Neural cell (in vitro differentiated cells): ENCODE measurements around the gene ZBP1. TPM values are rescaled to one million over a fixed set of nuclear protein-coding genes. Genes with fewer than 3 reads are reported as not detected.

ENCODE experiments used
- H2AFZ ChIP-seq: fragments of 200-600, 300-800 bp; sonication (generic), shearing (Covaris generic); 2 replicates; pipeline ENCODE4 v1.6.0; 2014; ENCODE audit warnings: low read depth, mild to moderate bottlenecking, antibody characterized with exemption, low read length, moderate library complexity
- H3F3A ChIP-seq: fragments of 200-600 bp; shearing (Covaris generic); 2 replicates; pipeline ENCODE4 v1.6.1; 2016; ENCODE audit warnings: mild to moderate bottlenecking, moderate library complexity, mixed read lengths, antibody characterized with exemption, low read length; ENCODE audit not compliant: insufficient read depth, poor library complexity, severe bottlenecking
- H3K27ac ChIP-seq: fragments of 200-600, 300-800 bp; sonication (generic), shearing (Covaris generic); 2 replicates; pipeline ENCODE4 v1.5.1; 2014; ENCODE audit warnings: mild to moderate bottlenecking, low read length, moderate library complexity
- H3K27me3 ChIP-seq: fragments of 300-800, 200-600 bp; sonication (generic), shearing (Covaris generic); 2 replicates; pipeline ENCODE4 v1.6.0; 2014; ENCODE audit warnings: mild to moderate bottlenecking, low read depth, low read length, moderate library complexity; ENCODE audit not compliant: insufficient read depth
- H3K36me3 ChIP-seq: fragments of 300-800, 200-600 bp; sonication (generic), shearing (Covaris generic); 2 replicates; pipeline ENCODE4 v1.5.1; 2014; ENCODE audit warnings: mild to moderate bottlenecking, antibody characterized with exemption, low read length, moderate library complexity; ENCODE audit not compliant: insufficient read depth
- H3K4me2 ChIP-seq: fragments of 300-800, 200-600 bp; sonication (generic), shearing (Covaris generic); 2 replicates; pipeline ENCODE4 v1.6.0; 2014; ENCODE audit warnings: mild to moderate bottlenecking, low read length
- H3K4me3 ChIP-seq: fragments of 300-800, 200-600 bp; sonication (generic), shearing (Covaris generic); 2 replicates; pipeline ENCODE4 v1.5.1; 2014; ENCODE audit warnings: mild to moderate bottlenecking, low read length, moderate library complexity
- H3K79me2 ChIP-seq: fragments of 200-600 bp; shearing (Covaris generic); replicated peaks from 2 replicates; pipeline ENCODE4 v1.6.0; 2014; ENCODE audit warnings: mild to moderate bottlenecking, low read length, moderate library complexity; ENCODE audit not compliant: insufficient read depth
- H3K9ac ChIP-seq: fragments of 300-800, 200-600 bp; sonication (generic), shearing (Covaris generic); 2 replicates; pipeline ENCODE4 v1.6.1; 2016; ENCODE audit warnings: mild to moderate bottlenecking, low read length, mixed read lengths
- H3K9me2 ChIP-seq: fragments of 200-600 bp; shearing (Covaris generic); 2 replicates; pipeline ENCODE4 v1.6.1; 2016; ENCODE audit warnings: mild to moderate bottlenecking, low read length, mixed read lengths; ENCODE audit not compliant: insufficient read depth
- H3K9me3 ChIP-seq: fragments of 200-600, 300-800 bp; sonication (generic), shearing (Covaris generic); 2 replicates; pipeline ENCODE4 v1.6.1; 2016; ENCODE audit warnings: mild to moderate bottlenecking, mixed run types, low read length, moderate library complexity, mixed read lengths
- H4K20me1 ChIP-seq: fragments of 200-600 bp; shearing (Covaris generic); 2 replicates; pipeline ENCODE4 v1.6.1; 2016; ENCODE audit warnings: mild to moderate bottlenecking, mixed run types; ENCODE audit not compliant: insufficient read depth
- EP300 ChIP-seq: fragments of 450-650 bp; conservative IDR thresholded peaks from 2 replicates; pipeline ENCODE4 v1.6.1; 2014; ENCODE audit warnings: antibody characterized with exemption, mild to moderate bottlenecking, moderate library complexity; ENCODE audit not compliant: poor library complexity, severe bottlenecking
- EZH2 ChIP-seq: fragments of 200-600, 300-800 bp; shearing (Covaris generic), sonication (generic); IDR thresholded peaks from 2 replicates; pipeline ENCODE4 v1.6.1; 2014; ENCODE audit warnings: antibody characterized with exemption, low read length, borderline replicate concordance, mild to moderate bottlenecking; ENCODE audit not compliant: insufficient read depth, poor library complexity, severe bottlenecking
- MXI1 ChIP-seq: fragments of 450-650 bp; conservative IDR thresholded peaks from 2 replicates; pipeline ENCODE4 v1.6.1; 2014; ENCODE audit warnings: antibody characterized with exemption, mild to moderate bottlenecking; ENCODE audit not compliant: poor library complexity, severe bottlenecking
- POLR2AphosphoS5 ChIP-seq: IDR thresholded peaks from 2 replicates; pipeline ENCODE4 v1.6.1; 2012
- RAD21 ChIP-seq: fragments of 450-650 bp; conservative IDR thresholded peaks from 2 replicates; pipeline ENCODE4 v1.6.1; 2014; ENCODE audit warnings: antibody characterized with exemption, mild to moderate bottlenecking, moderate library complexity
- SMC3 ChIP-seq: fragments of 450-650 bp; conservative IDR thresholded peaks from 2 replicates; pipeline ENCODE4 v1.6.1; 2014; ENCODE audit warnings: antibody characterized with exemption, mild to moderate bottlenecking, moderate library complexity; ENCODE audit not compliant: poor library complexity
- TAF1 ChIP-seq: IDR thresholded peaks from 2 replicates; pipeline ENCODE4 v1.6.1; 2012; ENCODE audit warnings: low read depth
- polyA plus RNA-seq: library from polyadenylated mRNA; depleted of rRNA; stranded (reverse); fragments of >200 nt; gene quantifications from 2 replicates; pipeline ENCODE4 v1.2.3, GENCODE V29; 2014
- TF ChIP-seq, protein P1 (sequence below): IDR thresholded peaks from 2 replicates; pipeline ENCODE4 v1.6.1; 2012; ENCODE audit warnings: borderline replicate concordance
- TF ChIP-seq, protein P2 (sequence below): fragments of 450-650 bp; IDR thresholded peaks from 2 replicates; pipeline ENCODE4 v1.5.1; 2014; ENCODE audit warnings: antibody characterized with exemption, mild to moderate bottlenecking, moderate library complexity; ENCODE audit not compliant: poor library complexity, severe bottlenecking

The ZBP1 gene
- polyA plus RNA-seq, 1 donor from 2014 or later, result not detected

DNA sequence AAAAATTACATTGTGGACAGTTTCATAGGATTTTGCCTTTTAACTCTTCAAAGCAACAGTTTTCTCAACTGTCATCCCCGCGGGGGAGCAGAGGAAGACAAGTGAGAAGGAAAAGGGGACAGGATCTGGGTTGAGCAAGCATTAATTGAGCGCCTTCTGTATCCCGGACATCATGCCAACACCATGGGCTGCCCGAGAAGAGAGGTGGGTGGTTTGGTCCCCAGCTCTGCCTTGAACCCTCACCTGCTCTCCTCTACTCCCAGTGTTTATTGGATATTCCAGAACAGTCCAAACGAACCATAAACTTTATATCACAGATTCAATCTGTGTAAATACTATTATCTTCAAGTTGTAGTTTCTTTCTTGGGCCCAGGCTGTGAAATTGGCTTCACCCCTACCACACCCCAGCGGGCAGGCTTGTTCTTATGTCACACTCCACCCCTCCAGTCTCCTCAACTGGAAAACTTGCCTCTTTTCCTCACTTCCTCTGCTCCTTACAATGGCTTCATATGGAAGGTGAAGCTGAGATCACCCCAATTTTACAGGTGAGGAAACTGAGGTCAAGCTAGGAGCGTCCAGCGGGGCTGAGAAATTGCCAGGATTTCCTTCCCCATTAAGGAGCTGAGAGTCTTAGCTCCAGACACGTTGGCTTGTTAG, 53.3 kb downstream of the ZBP1 start:
- Histone ChIP-seq H3K9me2 (no peaks in the 10 kb centered on the region), H3K4me3 (no peak overlapping the region), H3K9ac (no peak overlapping the region)

DNA sequence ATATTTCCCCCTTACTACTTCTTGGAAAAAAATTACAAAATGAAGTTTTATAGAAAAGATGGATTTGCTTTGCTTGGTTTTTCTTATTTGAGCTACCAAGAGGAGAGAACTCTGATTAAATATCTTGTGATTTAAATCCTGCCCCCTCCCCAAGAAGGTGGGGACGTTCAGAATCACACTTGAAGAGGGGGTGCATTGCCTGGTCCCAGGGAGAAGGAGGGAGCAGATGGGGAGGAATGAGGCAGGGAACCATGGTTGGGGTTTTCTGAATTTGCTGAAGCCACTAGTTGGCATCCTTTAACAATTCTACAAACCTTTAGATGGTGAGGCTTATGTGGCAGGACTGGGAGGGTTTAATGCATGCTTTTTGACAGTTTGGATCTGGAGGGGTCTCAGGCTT, 53.8 kb downstream of the ZBP1 start:
- Histone ChIP-seq H3K4me2 (no peak overlapping the region), H2AFZ (no peak overlapping the region), H3K79me2 (no peaks in the 10 kb centered on the region), H3K4me3 (no peak overlapping the region), H4K20me1 (no peaks in the 10 kb centered on the region), H3K9me3 (no peaks in the 10 kb centered on the region), H3F3A (no peaks in the 10 kb centered on the region), H3K27ac (no peak overlapping the region), H3K36me3 (no peaks in the 10 kb centered on the region), H3K9me2 (no peaks in the 10 kb centered on the region), H3K27me3 (no peaks in the 10 kb centered on the region), H3K9ac (no peak overlapping the region)
- TF ChIP-seq EZH2, result no peak
- no peak for TF ChIP-seq EP300
- TF ChIP-seq, protein P1, sequence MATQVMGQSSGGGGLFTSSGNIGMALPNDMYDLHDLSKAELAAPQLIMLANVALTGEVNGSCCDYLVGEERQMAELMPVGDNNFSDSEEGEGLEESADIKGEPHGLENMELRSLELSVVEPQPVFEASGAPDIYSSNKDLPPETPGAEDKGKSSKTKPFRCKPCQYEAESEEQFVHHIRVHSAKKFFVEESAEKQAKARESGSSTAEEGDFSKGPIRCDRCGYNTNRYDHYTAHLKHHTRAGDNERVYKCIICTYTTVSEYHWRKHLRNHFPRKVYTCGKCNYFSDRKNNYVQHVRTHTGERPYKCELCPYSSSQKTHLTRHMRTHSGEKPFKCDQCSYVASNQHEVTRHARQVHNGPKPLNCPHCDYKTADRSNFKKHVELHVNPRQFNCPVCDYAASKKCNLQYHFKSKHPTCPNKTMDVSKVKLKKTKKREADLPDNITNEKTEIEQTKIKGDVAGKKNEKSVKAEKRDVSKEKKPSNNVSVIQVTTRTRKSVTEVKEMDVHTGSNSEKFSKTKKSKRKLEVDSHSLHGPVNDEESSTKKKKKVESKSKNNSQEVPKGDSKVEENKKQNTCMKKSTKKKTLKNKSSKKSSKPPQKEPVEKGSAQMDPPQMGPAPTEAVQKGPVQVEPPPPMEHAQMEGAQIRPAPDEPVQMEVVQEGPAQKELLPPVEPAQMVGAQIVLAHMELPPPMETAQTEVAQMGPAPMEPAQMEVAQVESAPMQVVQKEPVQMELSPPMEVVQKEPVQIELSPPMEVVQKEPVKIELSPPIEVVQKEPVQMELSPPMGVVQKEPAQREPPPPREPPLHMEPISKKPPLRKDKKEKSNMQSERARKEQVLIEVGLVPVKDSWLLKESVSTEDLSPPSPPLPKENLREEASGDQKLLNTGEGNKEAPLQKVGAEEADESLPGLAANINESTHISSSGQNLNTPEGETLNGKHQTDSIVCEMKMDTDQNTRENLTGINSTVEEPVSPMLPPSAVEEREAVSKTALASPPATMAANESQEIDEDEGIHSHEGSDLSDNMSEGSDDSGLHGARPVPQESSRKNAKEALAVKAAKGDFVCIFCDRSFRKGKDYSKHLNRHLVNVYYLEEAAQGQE, result no peak
- no peak for TF ChIP-seq MXI1
- TF ChIP-seq SMC3, result no peak
- TF ChIP-seq TAF1, result no peak
- no peak for TF ChIP-seq RAD21
- no peak for TF ChIP-seq POLR2AphosphoS5
- TF ChIP-seq, protein P2, sequence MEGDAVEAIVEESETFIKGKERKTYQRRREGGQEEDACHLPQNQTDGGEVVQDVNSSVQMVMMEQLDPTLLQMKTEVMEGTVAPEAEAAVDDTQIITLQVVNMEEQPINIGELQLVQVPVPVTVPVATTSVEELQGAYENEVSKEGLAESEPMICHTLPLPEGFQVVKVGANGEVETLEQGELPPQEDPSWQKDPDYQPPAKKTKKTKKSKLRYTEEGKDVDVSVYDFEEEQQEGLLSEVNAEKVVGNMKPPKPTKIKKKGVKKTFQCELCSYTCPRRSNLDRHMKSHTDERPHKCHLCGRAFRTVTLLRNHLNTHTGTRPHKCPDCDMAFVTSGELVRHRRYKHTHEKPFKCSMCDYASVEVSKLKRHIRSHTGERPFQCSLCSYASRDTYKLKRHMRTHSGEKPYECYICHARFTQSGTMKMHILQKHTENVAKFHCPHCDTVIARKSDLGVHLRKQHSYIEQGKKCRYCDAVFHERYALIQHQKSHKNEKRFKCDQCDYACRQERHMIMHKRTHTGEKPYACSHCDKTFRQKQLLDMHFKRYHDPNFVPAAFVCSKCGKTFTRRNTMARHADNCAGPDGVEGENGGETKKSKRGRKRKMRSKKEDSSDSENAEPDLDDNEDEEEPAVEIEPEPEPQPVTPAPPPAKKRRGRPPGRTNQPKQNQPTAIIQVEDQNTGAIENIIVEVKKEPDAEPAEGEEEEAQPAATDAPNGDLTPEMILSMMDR, result no peak

More for the DNA sequence above, 53.3 kb downstream of the ZBP1 start:
- H3K4me2 ChIP-seq, result no peak overlapping the region
- no peak overlapping the region for H3K27ac ChIP-seq
- no peaks in the 10 kb centered on the region for H3F3A ChIP-seq
- TF ChIP-seq MXI1, result no peak
- TF ChIP-seq RAD21, result no peak
- TF ChIP-seq POLR2AphosphoS5, result no peak
- no peak for TF ChIP-seq EZH2
- TF ChIP-seq, protein P2, result no peak
- no peak for TF ChIP-seq TAF1
- TF ChIP-seq, protein P1, result no peak
- no peaks in the 10 kb centered on the region for H3K9me3 ChIP-seq
- H4K20me1 ChIP-seq, result no peaks in the 10 kb centered on the region
- H3K27me3 ChIP-seq, result no peaks in the 10 kb centered on the region
- H3K36me3 ChIP-seq, result no peaks in the 10 kb centered on the region
- no peak overlapping the region for H2AFZ ChIP-seq
- no peaks in the 10 kb centered on the region for H3K79me2 ChIP-seq
